CD1c-positive myeloid dendritic cell (primary cell): ENCODE data around the gene PEX5L.

Source experiments
- DNase-seq: peaks from one replicate; pipeline ENCODE4 v3.0.0-alpha.2; 2016; ENCODE audit errors: extremely low spot score

Gene PEX5L

DNA sequence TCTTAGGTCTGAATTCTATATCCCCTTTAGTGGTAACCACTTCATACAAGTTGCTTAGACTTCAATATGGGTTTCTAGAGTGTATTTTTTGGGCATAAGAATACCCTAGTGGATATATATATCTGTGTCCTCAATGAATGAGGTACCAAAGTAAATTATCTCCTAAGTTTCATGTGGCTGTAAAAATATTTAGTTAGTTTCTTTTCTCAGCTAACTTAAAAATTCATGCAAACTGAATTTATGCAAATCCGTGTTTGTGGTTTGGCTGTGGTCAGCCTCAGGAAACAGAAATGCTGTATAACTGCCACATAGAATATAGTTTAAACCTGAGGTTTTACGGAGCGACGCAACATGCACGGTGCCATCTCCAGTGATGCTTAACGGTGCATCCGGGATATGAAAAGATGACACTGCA, 80.3 kb downstream of the PEX5L start:
- DNase-seq: no peak

DNA sequence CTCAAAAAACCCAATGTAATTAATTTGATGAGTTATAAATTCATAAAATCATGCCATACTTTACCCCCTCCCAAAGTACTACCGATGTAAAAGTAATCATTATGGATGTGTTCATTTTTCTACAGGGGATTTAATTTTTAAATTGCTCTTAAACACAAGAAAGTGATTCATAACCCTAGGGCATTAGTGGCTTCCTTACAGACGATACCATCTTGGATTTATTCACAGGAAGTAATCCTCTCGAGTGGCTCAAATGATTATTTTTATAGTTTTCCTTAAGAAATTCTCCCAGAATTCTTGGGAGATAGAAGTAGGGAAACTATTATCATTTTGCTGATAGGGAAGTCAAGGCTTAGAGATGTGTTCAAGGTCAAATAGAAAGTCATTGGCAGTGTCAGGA, 80.9 kb downstream of the PEX5L start:
- no peak for DNase-seq

- no peak for DNase-seq
These were observed 81.5 kb downstream of the PEX5L start for GRCh38 chr3:179955286-179955685.

DNA sequence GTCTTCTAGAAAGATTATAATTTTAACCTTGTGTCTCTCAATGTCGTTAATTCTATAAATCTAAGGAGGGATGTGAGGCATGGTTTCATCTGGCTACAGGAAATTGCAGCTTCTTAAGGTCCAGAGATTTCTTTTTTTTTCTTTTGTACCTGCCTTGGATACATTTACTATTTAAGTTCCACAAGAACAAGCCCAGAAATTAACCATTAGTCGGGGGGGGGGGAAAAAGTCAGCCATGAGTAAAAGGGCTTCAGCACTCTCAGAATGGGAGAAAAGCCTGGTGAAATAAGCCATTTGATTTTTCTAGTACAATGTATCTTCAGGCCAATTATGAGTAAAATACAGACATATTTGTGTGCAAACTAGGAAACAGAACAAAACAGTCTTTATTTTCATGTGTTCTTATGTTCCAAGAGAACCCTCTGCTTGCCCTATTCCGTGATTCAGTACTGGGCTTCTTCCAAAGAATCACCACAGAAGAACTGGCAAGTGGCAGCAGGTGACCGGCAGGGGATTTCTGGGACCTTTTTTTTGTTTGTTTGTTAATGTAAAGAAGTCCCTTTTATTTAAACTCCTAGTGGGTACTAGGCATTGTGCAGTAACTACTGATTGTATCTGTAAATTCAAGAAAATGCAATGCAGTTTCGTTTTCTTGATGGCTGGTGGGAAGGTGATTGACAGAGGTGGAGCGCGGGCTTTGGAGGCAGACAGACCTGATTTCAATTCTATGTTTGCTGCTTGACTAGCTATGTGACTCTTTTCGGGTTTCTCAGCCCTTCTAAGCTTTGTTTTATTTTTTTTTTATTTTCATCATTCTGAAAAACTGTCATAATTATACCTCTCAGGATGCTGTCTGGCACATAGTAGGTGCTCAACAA, 82.5 kb downstream of the PEX5L start:
- no peak for DNase-seq

DNA sequence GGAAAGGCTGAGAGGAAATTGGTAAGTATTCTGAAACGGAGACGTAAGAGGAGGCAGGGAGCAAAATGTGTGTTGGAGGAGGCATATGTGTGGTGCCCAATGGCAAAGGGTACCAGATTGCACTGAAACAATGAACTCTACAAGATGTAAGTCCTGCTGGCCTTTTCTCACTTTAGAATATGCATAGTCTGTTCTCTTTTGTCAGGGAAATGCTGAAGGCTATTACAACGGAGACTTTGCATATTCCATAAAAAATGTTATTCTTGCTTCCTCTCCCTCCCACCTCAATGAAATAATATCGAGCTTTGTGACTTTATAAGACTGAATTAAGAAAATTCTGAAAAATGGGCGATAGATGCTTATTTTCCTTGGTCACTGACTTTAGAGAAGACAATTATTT, 85.9 kb downstream of the PEX5L start:
- no peak for DNase-seq

DNA sequence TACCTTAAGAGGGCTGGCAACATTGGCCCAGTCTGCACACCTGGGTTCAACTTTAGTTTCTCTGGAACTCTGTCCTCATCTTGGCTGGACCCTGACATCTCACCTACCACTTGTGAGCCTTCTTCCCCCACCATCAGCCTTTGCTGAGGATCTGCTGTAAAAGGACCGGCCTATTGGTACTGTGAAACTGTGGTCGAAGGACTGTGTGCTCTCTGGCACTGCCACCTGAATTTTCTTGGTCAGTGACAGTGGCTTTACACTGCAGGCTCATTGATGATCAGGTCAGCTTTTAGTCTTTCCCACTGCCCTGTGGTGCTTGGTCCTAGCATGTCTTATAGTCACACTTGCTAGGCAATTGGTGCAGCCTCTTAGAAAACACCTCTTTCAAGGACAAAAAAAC, 86.9 kb downstream of the PEX5L start:
- DNase-seq: no peak

DNA sequence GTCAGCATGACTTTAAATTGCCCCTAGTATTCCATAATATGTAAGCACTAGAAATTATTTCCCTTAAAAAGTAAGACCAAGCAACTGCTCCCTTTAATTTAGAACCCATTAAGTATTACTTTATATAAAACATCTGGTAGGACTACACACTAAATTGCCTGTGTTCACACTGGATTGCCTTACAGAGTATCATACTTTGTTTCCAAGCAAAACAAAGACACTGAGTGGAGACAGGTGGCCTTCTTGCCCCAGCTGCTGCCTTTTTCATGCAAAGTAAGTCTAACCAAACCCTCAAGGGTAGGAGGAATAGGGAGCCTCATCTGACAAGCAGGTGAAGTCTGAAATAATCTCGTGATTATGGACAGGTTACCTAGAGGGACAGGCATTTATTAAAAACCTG, 87.3 kb downstream of the PEX5L start:
- DNase-seq: no peak

GRCh38 chr3:179948740-179949139, 88.0 kb downstream of the PEX5L start:
- DNase-seq: no peak

- no peak for DNase-seq
These were observed 91.2 kb downstream of the PEX5L start for GRCh38 chr3:179945569-179945968.

GRCh38 chr3:179943117-179943880, 93.4 kb downstream of the PEX5L start:
- peak; percentile 16 for DNase-seq

GRCh38 chr3:179942553-179943075, 94.1 kb downstream of the PEX5L start:
- no peak for DNase-seq

DNA sequence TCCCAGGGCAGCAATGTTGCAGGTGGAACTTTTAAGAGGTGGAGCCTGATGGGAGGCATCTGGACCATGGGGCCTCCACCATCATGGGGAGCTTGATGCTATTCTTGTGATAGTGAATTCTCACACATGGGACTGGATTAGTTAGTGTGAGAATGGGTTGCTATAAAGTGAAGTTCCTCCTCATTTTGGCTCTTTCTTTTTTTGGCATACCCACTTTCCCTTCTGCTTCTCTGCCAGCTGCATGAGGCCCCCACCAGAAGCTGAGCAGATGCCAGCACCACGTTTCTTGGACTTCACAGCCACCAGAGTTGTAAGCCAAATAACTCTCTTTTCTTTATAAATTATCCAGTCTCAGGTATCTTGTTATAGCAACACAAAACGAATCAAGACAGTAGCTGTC, 101.0 kb downstream of the PEX5L start:
- no peak for DNase-seq

DNA sequence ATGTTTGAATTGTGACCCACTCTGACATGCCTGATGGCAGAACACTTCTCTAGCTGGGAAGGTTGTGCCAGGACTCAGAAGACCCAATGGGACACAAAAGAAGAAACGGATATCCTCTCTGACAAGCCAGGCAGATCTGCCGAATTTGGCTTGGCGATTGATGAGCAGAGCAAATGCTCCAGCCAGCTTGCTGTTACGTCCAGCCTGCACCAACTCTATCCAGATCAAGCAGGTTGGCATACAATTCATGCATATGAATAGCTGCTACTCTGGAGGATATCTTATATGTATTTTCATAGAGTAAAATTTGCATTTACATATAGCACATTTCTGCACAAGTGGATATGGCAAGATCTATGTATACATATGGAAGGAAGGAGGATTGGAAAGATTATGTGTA, 102.8 kb downstream of the PEX5L start:
- DNase-seq: no peak

DNA sequence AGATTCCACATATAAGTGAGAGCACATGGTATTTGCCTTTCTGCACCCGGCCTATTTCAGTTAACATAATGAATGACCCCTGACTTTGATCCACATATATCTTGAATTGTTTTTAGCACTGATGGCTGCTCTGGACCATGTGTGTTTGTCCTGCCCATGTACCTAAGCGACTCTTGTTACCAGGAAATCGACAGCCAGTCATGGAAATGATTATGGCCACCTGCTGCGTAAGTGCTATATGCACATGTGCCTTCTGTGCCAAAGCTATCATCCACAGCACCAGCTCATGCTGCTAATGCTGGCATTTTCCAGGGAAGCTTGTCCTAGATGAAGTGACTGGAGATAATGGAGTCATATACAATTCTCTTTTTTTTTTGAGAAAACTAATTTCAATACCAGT, 103.7 kb downstream of the PEX5L start:
- DNase-seq: no peak

GRCh38 chr3:179932674-179933073, 104.1 kb downstream of the PEX5L start:
- no peak for DNase-seq

DNA sequence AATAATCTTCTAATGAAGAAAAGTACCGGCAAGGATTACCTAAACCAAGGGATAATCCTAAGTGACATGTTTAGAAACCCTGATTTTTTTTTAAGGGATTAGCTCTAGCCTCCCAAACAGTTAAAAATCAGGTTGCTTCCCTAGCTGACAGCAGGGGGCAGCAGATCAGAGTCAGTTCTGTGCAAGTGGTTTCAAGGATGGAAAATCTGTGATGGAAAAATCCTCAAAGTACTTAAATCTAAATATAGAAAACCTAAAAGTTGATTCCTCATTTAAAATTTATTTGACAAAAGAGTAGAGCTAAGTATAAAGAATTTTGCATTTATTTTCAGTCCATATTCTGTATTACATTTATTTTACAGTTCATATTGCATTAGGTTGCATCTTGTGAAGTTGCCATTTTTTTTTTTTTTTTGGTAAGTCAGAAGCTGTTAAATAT, 107.6 kb downstream of the PEX5L start:
- DNase-seq: peak; percentile 47

GRCh38 chr3:179927191-179927590, 109.5 kb downstream of the PEX5L start:
- DNase-seq: no peak

GRCh38 chr3:179921951-179922350, 114.8 kb downstream of the PEX5L start:
- DNase-seq: no peak

DNA sequence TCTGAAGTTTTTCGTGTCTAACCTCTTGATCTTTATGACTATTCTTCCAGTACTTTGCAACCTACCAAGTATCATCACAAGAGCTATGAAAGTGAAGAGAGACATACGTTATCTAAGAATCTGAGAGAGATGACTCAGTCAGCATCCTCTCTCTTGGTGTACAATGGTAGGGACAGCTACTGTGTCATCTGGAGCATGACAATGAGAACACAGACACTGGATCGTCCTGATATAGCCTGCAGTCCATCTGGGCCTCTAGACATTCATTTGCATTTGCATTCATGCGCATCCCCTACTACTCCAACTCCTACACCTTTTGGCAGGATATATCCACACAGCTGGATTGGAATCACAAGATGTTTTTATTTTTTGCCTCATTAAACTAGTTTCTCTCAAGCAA, 115.2 kb downstream of the PEX5L start:
- no peak for DNase-seq

DNA sequence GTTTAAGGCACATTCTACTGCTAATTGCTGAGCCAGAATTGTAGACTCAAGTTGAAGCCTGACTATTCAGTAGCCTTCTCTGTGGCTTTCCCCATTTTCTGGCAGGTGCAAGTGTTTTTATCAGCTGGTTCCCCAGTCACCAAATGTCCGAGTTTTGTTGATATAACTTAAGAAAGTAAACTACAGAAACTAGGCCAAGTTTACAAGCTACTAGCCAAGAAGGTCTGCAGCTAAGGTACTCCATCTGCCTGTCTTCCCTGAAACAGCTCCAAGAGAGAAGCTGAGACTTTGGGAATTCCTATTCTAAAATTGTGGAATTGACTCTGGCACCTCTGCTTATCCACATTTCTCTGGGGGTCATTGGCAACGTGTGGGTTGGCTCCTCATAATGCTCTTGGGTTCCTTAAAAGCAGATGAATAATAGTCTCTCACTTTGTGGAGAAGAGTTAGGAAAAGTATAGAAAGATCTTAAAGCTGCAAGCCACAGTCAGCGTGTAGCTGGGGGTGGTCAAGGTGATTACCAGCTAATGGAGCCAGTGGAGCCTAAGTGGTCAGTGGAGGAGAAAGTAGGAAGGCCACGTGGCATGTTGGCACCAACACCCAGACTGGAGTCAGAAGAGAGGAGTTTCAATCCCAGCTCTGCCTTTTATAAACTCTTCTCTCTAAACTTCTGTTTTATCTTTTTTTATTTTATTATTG, 128.8 kb downstream of the PEX5L start:
- DNase-seq: no peak

GRCh38 chr3:179902061-179902460, 134.7 kb downstream of the PEX5L start:
- no peak for DNase-seq

DNA sequence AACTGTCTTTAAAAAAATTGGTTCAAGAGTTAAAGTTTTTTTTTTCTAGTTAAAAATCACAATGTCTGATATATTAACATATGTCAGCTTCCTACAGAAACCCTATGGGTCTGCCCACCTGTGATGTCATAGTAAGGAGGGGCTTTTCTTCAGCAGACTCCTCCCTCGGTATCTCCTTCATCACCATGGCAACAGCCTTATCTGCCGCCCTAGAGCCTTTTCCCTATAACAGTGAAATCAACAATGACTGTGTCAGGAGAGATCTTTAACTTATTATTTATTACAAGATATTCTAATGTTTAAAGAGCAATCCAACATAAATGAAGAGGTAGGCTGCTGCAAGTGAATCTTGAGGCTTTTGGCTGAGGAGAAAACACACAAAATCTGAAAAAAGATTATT, 138.7 kb downstream of the PEX5L start:
- DNase-seq: peak; percentile 43
